ENCODE results near the gene CARS1.

DNA sequence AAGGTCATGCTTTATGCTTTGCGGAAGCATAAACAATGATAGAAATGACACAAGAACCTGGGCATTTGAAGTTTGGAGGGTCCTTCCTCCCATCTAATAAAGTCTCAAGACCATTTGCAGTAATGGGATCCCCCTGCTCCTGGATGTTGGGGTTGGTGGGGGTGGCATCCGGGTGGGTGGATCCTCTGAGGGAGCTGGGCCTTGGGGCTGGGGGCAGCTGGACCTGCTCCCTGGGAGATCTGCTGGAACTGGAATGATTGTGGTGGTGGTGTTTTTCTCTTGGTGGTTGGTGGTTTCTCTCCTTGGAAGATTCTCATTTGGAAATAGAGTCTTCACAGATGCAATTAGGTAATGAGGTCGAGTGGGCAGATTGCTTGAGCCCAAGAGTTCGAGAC, 62.9 kb downstream of the CARS1 start:
- TF ChIP-seq CTCF (IDR thresholded peaks at IDR 0.05): no peak
- TF ChIP-seq EP300 (IDR thresholded peaks at IDR 0.05): no peak

All from tibial nerve (tissue), 4 donors.